Endothelial cell of coronary artery (primary cell): Measurements from ENCODE around the gene CAMK2D. TPM values are rescaled to one million over a fixed set of nuclear protein-coding genes. Genes with fewer than 3 reads are reported as not detected.

Source experiments
- total RNA-seq: library from RNA; depleted of rRNA; stranded (reverse); fragments of >200 nt; gene quantifications from 2 replicates; pipeline ENCODE4 v1.2.3, GENCODE V29; 2014

The CAMK2D gene
- total RNA-seq = 15.7 and 26.1 TPM in 2 replicates

GRCh38 chr4:113761620-113762185 is at the start of gene CAMK2D:
Gene CAMK2D, minus strand, starts transcription at chr4:113761738. Its CDS starts 670 bp downstream, at chr4:113761068.

Other genes with a start within 250 kb of the CAMK2D start
- gene ARSJ, start 217.9 kb upstream of the CAMK2D start, total RNA-seq = 42.9 and 64.5 TPM in 2 replicates